Measurements from ENCODE around the gene SNRNP40.
A peak's percentile ranks its signal among the peaks of the same experiment; 100 is the strongest.
"Not testable (repeated sequence)": the region's sequence is repeated elsewhere in the genome, so short reads cannot be mapped to it uniquely, and the experiment has no call there.

SNRNP40 gene
- total RNA-seq: 32.1 to 82.2 reads per million in 2 donors

GRCh38 chr1:31296486-31297276 lies at the start of gene SNRNP40, which contains the start of gene ZCCHC17:
Gene SNRNP40, minus strand, starts transcription at chr1:31296788. Its CDS starts 37 bp downstream, at chr1:31296751.
Gene ZCCHC17, plus strand, starts transcription at chr1:31297032. Its CDS starts 13,067 bp downstream, at chr1:31310099.
- peak; percentile 83 for DNase-seq

- no peak for DNase-seq
These were observed 49.0 kb upstream of the SNRNP40 start for GRCh38 chr1:31345635-31346034.

- DNase-seq: no peak
These were observed 47.9 kb upstream of the SNRNP40 start for GRCh38 chr1:31344503-31344902.

- no peak for DNase-seq
These were observed 40.3 kb upstream of the SNRNP40 start for GRCh38 chr1:31336687-31337467.

GRCh38 chr1:31335007-31335406 lies 38.4 kb upstream of the SNRNP40 start:
- no peak for DNase-seq

- no peak for DNase-seq
These were observed 30.8 kb upstream of the SNRNP40 start for GRCh38 chr1:31327381-31327780.

GRCh38 chr1:31326461-31326860 lies 29.9 kb upstream of the SNRNP40 start:
- no peak for DNase-seq

GRCh38 chr1:31324992-31325391 lies 28.4 kb upstream of the SNRNP40 start:
- DNase-seq: no peak

GRCh38 chr1:31324093-31324492 lies 27.5 kb upstream of the SNRNP40 start:
- DNase-seq: no peak

- no peak for DNase-seq
These were observed 21.6 kb upstream of the SNRNP40 start for GRCh38 chr1:31318146-31318545.

- no peak for DNase-seq
These were observed 19.3 kb upstream of the SNRNP40 start for GRCh38 chr1:31315902-31316301.

- DNase-seq: no peak
These were observed 13.6 kb upstream of the SNRNP40 start for GRCh38 chr1:31310198-31310597.

- no peak for DNase-seq
These were observed 11.4 kb upstream of the SNRNP40 start for GRCh38 chr1:31308036-31308435.

- no peak for DNase-seq
These were observed 9.7 kb upstream of the SNRNP40 start for GRCh38 chr1:31306278-31306677.

- DNase-seq: no peak
These were observed 6.3 kb upstream of the SNRNP40 start for GRCh38 chr1:31302709-31303441.

GRCh38 chr1:31300193-31300592 lies 3.6 kb upstream of the SNRNP40 start:
- DNase-seq: no peak

GRCh38 chr1:31299365-31299764 lies 2.8 kb upstream of the SNRNP40 start:
- no peak for DNase-seq

GRCh38 chr1:31297277-31298247 lies 974 bp upstream of the SNRNP40 start:
- DNase-seq: no peak

- DNase-seq: no peak
These were observed 608 bp downstream of the SNRNP40 start for GRCh38 chr1:31295874-31296485.

- no peak for DNase-seq
These were observed 7.6 kb downstream of the SNRNP40 start for GRCh38 chr1:31289021-31289420.

- DNase-seq: not testable (repeated sequence)
These were observed 8.8 kb downstream of the SNRNP40 start for GRCh38 chr1:31287791-31288190.
